ENCODE data around the gene PYROXD2.

PYROXD2 gene

DNA sequence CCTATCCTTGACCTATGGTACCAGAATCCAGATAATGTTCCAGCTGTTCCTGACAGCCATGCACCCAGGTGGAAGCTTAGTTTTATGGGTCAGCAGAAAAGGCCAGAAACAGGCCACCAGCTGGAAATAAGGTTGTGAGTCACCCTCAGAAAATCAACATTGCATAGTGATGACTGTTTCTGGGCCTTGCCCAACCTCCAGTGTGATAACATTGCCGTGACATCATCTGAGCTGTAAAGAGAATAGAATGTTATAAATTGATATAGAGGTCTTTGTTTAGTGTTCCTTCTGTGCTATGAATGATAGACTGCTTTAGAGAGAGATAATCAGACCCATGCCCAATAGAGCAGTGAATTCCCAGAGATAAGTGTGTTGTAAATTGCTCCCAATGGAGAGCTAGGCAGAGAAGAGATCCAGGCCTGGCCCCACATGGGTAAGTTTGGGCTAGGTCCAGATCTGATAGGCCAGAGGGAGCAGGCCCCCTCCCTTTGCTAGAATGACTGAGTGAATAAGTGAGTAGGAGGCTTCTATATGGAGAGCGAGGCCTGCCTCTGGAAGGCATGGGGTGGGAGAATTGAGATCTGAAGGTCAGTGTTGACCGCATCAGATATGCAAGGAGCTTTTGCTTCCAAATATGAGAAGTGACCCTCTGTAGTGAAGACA lies 46.0 kb upstream of the PYROXD2 start:
- TF ChIP-seq, protein P1, sequence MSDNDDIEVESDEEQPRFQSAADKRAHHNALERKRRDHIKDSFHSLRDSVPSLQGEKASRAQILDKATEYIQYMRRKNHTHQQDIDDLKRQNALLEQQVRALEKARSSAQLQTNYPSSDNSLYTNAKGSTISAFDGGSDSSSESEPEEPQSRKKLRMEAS (IDR thresholded peaks at IDR 0.05) = no peak
- peak; percentile 44; the same call in 1 of the 2 replicates for TF ChIP-seq CREB1 (IDR thresholded peaks at IDR 0.05; ENCODE audit: low read depth)
- TF ChIP-seq TCF12 (IDR thresholded peaks at IDR 0.05; ENCODE audit: low read depth) = peak; percentile 84
- TF ChIP-seq, protein P2, sequence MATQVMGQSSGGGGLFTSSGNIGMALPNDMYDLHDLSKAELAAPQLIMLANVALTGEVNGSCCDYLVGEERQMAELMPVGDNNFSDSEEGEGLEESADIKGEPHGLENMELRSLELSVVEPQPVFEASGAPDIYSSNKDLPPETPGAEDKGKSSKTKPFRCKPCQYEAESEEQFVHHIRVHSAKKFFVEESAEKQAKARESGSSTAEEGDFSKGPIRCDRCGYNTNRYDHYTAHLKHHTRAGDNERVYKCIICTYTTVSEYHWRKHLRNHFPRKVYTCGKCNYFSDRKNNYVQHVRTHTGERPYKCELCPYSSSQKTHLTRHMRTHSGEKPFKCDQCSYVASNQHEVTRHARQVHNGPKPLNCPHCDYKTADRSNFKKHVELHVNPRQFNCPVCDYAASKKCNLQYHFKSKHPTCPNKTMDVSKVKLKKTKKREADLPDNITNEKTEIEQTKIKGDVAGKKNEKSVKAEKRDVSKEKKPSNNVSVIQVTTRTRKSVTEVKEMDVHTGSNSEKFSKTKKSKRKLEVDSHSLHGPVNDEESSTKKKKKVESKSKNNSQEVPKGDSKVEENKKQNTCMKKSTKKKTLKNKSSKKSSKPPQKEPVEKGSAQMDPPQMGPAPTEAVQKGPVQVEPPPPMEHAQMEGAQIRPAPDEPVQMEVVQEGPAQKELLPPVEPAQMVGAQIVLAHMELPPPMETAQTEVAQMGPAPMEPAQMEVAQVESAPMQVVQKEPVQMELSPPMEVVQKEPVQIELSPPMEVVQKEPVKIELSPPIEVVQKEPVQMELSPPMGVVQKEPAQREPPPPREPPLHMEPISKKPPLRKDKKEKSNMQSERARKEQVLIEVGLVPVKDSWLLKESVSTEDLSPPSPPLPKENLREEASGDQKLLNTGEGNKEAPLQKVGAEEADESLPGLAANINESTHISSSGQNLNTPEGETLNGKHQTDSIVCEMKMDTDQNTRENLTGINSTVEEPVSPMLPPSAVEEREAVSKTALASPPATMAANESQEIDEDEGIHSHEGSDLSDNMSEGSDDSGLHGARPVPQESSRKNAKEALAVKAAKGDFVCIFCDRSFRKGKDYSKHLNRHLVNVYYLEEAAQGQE (IDR thresholded peaks at IDR 0.05; ENCODE audit: low read depth) = no peak
- peak; percentile 53; the same call in 1 of the 2 replicates for TF ChIP-seq EP300 (IDR thresholded peaks at IDR 0.05; ENCODE audit: borderline replicate concordance)
- no peak for TF ChIP-seq FOXM1 (IDR thresholded peaks at IDR 0.05; ENCODE audit: borderline replicate concordance, low read depth)
- peak; percentile 91 for TF ChIP-seq TEAD4 (IDR thresholded peaks at IDR 0.05)
- TF ChIP-seq NFIC (IDR thresholded peaks at IDR 0.05) = peak; percentile 33; the same call in 1 of the 2 replicates
- TF ChIP-seq CEBPB (IDR thresholded peaks at IDR 0.05) = peak; percentile 88

DNA sequence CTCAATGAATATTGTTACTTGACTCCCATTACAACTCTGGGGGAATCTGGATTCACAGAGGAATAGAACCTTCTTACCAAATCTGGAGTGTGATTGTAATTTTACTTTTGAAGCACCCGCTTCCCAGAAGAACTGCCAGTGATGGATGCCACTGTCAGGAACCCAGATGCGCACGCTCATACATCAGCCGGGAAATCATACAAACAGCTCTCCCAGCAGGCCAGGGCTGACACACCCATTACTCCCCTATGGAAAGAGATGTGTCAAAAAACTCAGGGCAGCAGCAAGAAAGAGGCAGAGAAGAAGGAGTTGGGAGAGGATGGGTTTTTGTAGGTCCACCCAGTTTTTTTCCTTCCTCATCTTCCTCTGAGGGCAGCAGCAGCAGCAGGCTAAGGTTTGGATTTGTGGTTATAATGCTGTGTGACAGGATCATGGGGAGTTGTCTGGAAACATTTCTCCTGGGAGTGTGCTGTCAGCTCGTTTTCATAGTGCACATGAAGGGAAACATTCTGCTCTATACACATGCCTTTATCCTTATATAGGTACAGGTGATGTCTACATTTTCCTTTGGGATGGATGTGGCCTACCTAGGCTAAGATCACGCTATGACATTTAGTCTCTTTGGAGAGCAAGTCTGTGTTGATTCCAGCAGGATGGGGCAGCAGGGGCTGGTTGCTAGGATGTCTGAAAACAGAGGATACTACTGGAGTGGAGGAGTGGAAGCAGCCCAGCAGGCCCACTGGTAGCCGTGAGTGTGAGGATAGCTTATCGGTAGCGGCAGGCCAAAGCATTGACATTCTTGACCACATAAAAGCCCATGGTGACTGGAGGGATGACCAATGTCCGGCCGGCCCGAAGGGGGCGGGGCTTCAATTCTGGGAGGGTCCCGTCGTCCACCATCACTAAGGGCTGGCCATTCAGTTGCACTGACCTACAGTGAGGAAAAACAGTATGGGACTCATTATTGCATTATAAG lies 44.1 kb upstream of the PYROXD2 start:
- TF ChIP-seq, protein P3, sequence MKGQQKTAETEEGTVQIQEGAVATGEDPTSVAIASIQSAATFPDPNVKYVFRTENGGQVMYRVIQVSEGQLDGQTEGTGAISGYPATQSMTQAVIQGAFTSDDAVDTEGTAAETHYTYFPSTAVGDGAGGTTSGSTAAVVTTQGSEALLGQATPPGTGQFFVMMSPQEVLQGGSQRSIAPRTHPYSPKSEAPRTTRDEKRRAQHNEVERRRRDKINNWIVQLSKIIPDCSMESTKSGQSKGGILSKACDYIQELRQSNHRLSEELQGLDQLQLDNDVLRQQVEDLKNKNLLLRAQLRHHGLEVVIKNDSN (IDR thresholded peaks at IDR 0.05) = no peak
- TF ChIP-seq RAD21 (IDR thresholded peaks at IDR 0.05; ENCODE audit: low read depth) = no peak
- TF ChIP-seq EP300 (IDR thresholded peaks at IDR 0.05; ENCODE audit: borderline replicate concordance) = no peak
- no peak for TF ChIP-seq YY1 (IDR thresholded peaks at IDR 0.05; ENCODE audit: low read depth)
- TF ChIP-seq TAF1 (IDR thresholded peaks at IDR 0.05; ENCODE audit: low read depth) = no peak
- no peak for TF ChIP-seq CREB1 (IDR thresholded peaks at IDR 0.05; ENCODE audit: low read depth)
- no peak for TF ChIP-seq TCF12 (IDR thresholded peaks at IDR 0.05; ENCODE audit: low read depth)
- TF ChIP-seq NFIC (IDR thresholded peaks at IDR 0.05) = no peak
- no peak for TF ChIP-seq TEAD4 (IDR thresholded peaks at IDR 0.05)
- TF ChIP-seq CEBPB (IDR thresholded peaks at IDR 0.05) = no peak
- TF ChIP-seq EGR1 (IDR thresholded peaks at IDR 0.05) = no peak
- TF ChIP-seq, protein P2 (IDR thresholded peaks at IDR 0.05; ENCODE audit: low read depth) = no peak
- TF ChIP-seq ZBTB7A (IDR thresholded peaks at IDR 0.05; ENCODE audit: low read depth) = no peak

DNA sequence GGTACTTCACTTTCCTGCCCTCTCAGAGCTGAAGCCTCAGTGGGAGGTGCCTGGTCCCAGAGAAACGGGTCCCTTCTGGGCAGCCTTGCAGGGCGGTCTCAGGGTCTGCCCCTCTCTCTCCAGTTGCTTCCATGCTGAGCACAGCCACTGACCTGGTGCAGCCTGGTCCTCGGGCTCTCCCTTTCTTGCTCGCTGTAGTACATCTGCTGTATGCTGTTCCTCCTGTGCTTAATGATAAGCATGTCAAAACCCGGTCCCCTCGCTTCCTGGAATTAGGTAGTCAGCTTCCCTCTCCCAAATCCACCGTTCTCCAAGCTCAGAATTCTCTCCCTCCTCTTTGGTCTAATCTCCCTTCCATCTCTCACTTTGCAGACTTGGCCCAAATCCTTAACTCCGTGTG lies 42.7 kb upstream of the PYROXD2 start:
- TF ChIP-seq YY1 (IDR thresholded peaks at IDR 0.05; ENCODE audit: low read depth) (no peak), ZBTB7A (IDR thresholded peaks at IDR 0.05; ENCODE audit: low read depth) (no peak), CREB1 (IDR thresholded peaks at IDR 0.05; ENCODE audit: low read depth) (no peak), FOXM1 (IDR thresholded peaks at IDR 0.05; ENCODE audit: borderline replicate concordance, low read depth) (no peak), EP300 (IDR thresholded peaks at IDR 0.05; ENCODE audit: borderline replicate concordance) (no peak), TAF1 (IDR thresholded peaks at IDR 0.05; ENCODE audit: low read depth) (no peak), EGR1 (IDR thresholded peaks at IDR 0.05) (no peak), TEAD4 (IDR thresholded peaks at IDR 0.05) (no peak), RAD21 (IDR thresholded peaks at IDR 0.05; ENCODE audit: low read depth) (no peak), CEBPB (IDR thresholded peaks at IDR 0.05) (no peak)
- TF ChIP-seq, protein P3 (IDR thresholded peaks at IDR 0.05) = no peak
- TF ChIP-seq, protein P2 (IDR thresholded peaks at IDR 0.05; ENCODE audit: low read depth) = no peak
- TF ChIP-seq, protein P1 (IDR thresholded peaks at IDR 0.05) = no peak
